Trophoblast cell (in vitro differentiated cells and primary cell): ENCODE data around the gene PHTF1.

Source experiments
- DNase-seq, 2 donors: peaks; one replicate each; pipeline ENCODE4 v3.0.0-alpha.2; 2016
- H2AFZ ChIP-seq: 2 replicates; pipeline ENCODE4 v1.6.1; 2013; ENCODE audit warnings: low read length, moderate library complexity, mild to moderate bottlenecking; ENCODE audit not compliant: insufficient read depth, poor library complexity
- H2AK5ac ChIP-seq: 2 replicates; pipeline ENCODE4 v1.6.1; 2013; ENCODE audit warnings: mild to moderate bottlenecking, low read length
- H2BK120ac ChIP-seq: 2 replicates; pipeline ENCODE4 v1.6.1; 2013; ENCODE audit warnings: low read length, mild to moderate bottlenecking, moderate library complexity; ENCODE audit not compliant: insufficient read depth, poor library complexity
- H2BK12ac ChIP-seq: 2 replicates; pipeline ENCODE4 v1.6.1; 2013; ENCODE audit warnings: mild to moderate bottlenecking, low read length, moderate library complexity
- H2BK5ac ChIP-seq: 2 replicates; pipeline ENCODE4 v1.6.1; 2013; ENCODE audit warnings: low read length, low read depth, moderate library complexity, mild to moderate bottlenecking; ENCODE audit not compliant: poor library complexity
- H3K14ac ChIP-seq: 2 replicates; pipeline ENCODE4 v1.6.1; 2013; ENCODE audit warnings: mild to moderate bottlenecking, low read length
- H3K18ac ChIP-seq: 2 replicates; pipeline ENCODE4 v1.6.1; 2013; ENCODE audit warnings: mild to moderate bottlenecking, low read length
- H3K23ac ChIP-seq: 2 replicates; pipeline ENCODE4 v1.6.1; 2013; ENCODE audit warnings: low read length
- H3K27ac ChIP-seq: 2 replicates; pipeline ENCODE4 v1.5.1; 2013; ENCODE audit warnings: low read depth, mild to moderate bottlenecking, inconsistent platforms, low read length, moderate library complexity
- H3K27me3 ChIP-seq: 2 replicates; pipeline ENCODE4 v1.6.1; 2013; ENCODE audit warnings: inconsistent platforms, mild to moderate bottlenecking, low read length, moderate library complexity; ENCODE audit not compliant: insufficient read depth
- H3K36me3 ChIP-seq, 2 experiments: 1 replicate in 1 of 2; 2 replicates in 1 of 2; pipeline ENCODE4 v1.6.1; 2013; ENCODE audit warnings: low read length in 2 of 2, mild to moderate bottlenecking in 2 of 2, moderate library complexity in 1 of 2; ENCODE audit not compliant: insufficient read depth in 2 of 2, control insufficient read depth in 1 of 2
- H3K4ac ChIP-seq: 2 replicates; pipeline ENCODE4 v1.6.1; 2013; ENCODE audit warnings: low read depth, mild to moderate bottlenecking, low read length, moderate library complexity
- H3K4me1 ChIP-seq, 2 experiments: 1 replicate in 1 of 2; 2 replicates in 1 of 2; pipeline ENCODE4 v1.6.1; 2013; ENCODE audit warnings: low read length in 2 of 2, mild to moderate bottlenecking in 2 of 2, moderate library complexity in 1 of 2; ENCODE audit not compliant: insufficient read depth in 2 of 2, control insufficient read depth in 1 of 2
- H3K4me2 ChIP-seq: 2 replicates; pipeline ENCODE4 v1.6.1; 2013; ENCODE audit warnings: inconsistent platforms, mild to moderate bottlenecking, low read length, moderate library complexity
- H3K4me3 ChIP-seq: 2 replicates; pipeline ENCODE4 v1.5.1; 2013; ENCODE audit warnings: mild to moderate bottlenecking, low read depth, low read length, inconsistent platforms
- H3K79me1 ChIP-seq: one replicate; pipeline ENCODE4 v1.6.1; 2013; ENCODE audit warnings: low read length
- H3K79me2 ChIP-seq: 2 replicates; pipeline ENCODE4 v1.6.1; 2013; ENCODE audit warnings: low read length, mild to moderate bottlenecking; ENCODE audit not compliant: control insufficient read depth, insufficient read depth, poor library complexity
- H3K9ac ChIP-seq: 2 replicates; pipeline ENCODE4 v1.6.1; 2013; ENCODE audit warnings: mild to moderate bottlenecking, low read length
- H3K9me3 ChIP-seq: 2 replicates; pipeline ENCODE4 v1.6.1; 2013; ENCODE audit warnings: low read depth, mild to moderate bottlenecking, control low read depth, inconsistent platforms, low read length; ENCODE audit not compliant: insufficient read depth
- H4K12ac ChIP-seq: 2 replicates; pipeline ENCODE4 v1.6.1; 2013; ENCODE audit warnings: low read depth, mild to moderate bottlenecking, low read length, moderate library complexity
- H4K8ac ChIP-seq: 2 replicates; pipeline ENCODE4 v1.6.1; 2013; ENCODE audit warnings: low read depth, mild to moderate bottlenecking, low read length, moderate library complexity
- H4K91ac ChIP-seq: one replicate; pipeline ENCODE4 v1.6.1; 2013; ENCODE audit warnings: low read depth, mild to moderate bottlenecking, low read length, moderate library complexity
- WGBS: extraction: QIAGEN DNeasy Blood & Tissue Kit; methylation state at CpG from one replicate; pipeline ENCODE4 v1.1.7; 2013; ENCODE audit warnings: missing lambda C conversion rate; ENCODE audit not compliant: insufficient read length, insufficient coverage; ENCODE audit errors: extremely low coverage; 5-methylcytosine and 5-hydroxymethylcytosine counted together

Gene PHTF1

GRCh38 chr1:113749402-113749801 lies 9.9 kb downstream of the PHTF1 start:
- H3K27ac ChIP-seq, result no peak overlapping the region
- H3K36me3 ChIP-seq, result peaks cover 8 to 13% of the 10 kb centered on the region in 2 experiments
- no peak overlapping the region for H3K4me3 ChIP-seq
- H3K27me3 ChIP-seq, result no peaks in the 10 kb centered on the region
- H2BK12ac ChIP-seq, result no peak overlapping the region
- no peak overlapping the region for H3K4ac ChIP-seq
- H3K79me1 ChIP-seq, result no peaks in the 10 kb centered on the region
- H4K12ac ChIP-seq, result no peak overlapping the region
- no peak for DNase-seq
- no peak overlapping the region for H3K23ac ChIP-seq
- no CpG with 5 or more reads among the region's 3 CpGs for WGBS
- no peak overlapping the region for H4K8ac ChIP-seq
- H2BK120ac ChIP-seq, result no peak overlapping the region
- no peak overlapping the region for H2AFZ ChIP-seq
- no peak overlapping the region for H4K91ac ChIP-seq
- H2AK5ac ChIP-seq, result no peak overlapping the region
- H3K4me2 ChIP-seq, result no peak overlapping the region
- no peak overlapping the region for H3K18ac ChIP-seq
- peaks cover 2% of the 10 kb centered on the region for H3K79me2 ChIP-seq
- no peaks in the 10 kb centered on the region for H3K9me3 ChIP-seq
- H3K4me1 ChIP-seq, result peaks cover 0 to 2% of the 10 kb centered on the region in 2 experiments
- no peak overlapping the region for H2BK5ac ChIP-seq
- no peak overlapping the region for H3K9ac ChIP-seq
- no peak overlapping the region for H3K14ac ChIP-seq

GRCh38 chr1:113747376-113747775 lies 11.9 kb downstream of the PHTF1 start:
- Histone ChIP-seq H3K79me2 (peaks cover 2% of the 10 kb centered on the region), H3K9me3 (no peaks in the 10 kb centered on the region), H2BK120ac (no peak overlapping the region), H3K9ac (no peak overlapping the region), H3K27me3 (no peaks in the 10 kb centered on the region), H3K4me2 (no peak overlapping the region), H3K14ac (no peak overlapping the region), H3K23ac (no peak overlapping the region), H3K4me1 (peaks cover 0 to 2% of the 10 kb centered on the region in 2 experiments), H3K4ac (no peak overlapping the region), H2AFZ (no peak overlapping the region), H3K79me1 (no peaks in the 10 kb centered on the region), H4K8ac (no peak overlapping the region), H3K27ac (no peak overlapping the region), H4K91ac (no peak overlapping the region), H3K4me3 (no peak overlapping the region), H2BK12ac (no peak overlapping the region), H2AK5ac (no peak overlapping the region), H3K36me3 (peaks cover 5 to 6% of the 10 kb centered on the region in 2 experiments), H2BK5ac (no peak overlapping the region), H3K18ac (no peak overlapping the region), H4K12ac (no peak overlapping the region)
- DNase-seq, result peak in 1 of 2 donors; percentile 25
- no CpG with 5 or more reads among the region's 1 CpG for WGBS

- Histone ChIP-seq H3K27ac (no peak overlapping the region), H3K4me3 (no peak overlapping the region), H3K4me1 (peaks cover 0 to 2% of the 10 kb centered on the region in 2 experiments), H4K12ac (no peak overlapping the region), H2AK5ac (no peak overlapping the region), H2BK5ac (no peak overlapping the region), H4K91ac (no peak overlapping the region), H3K4ac (no peak overlapping the region), H3K79me1 (no peaks in the 10 kb centered on the region), H3K36me3 (peaks cover 6 to 7% of the 10 kb centered on the region in 2 experiments), H3K18ac (no peak overlapping the region), H3K14ac (no peak overlapping the region), H3K79me2 (peaks cover 2% of the 10 kb centered on the region), H3K9ac (no peak overlapping the region), H2AFZ (no peak overlapping the region), H4K8ac (no peak overlapping the region), H2BK120ac (no peak overlapping the region), H3K4me2 (no peak overlapping the region), H3K23ac (no peak overlapping the region), H2BK12ac (no peak overlapping the region), H3K9me3 (no peaks in the 10 kb centered on the region), H3K27me3 (no peaks in the 10 kb centered on the region)
- no CpG with 5 or more reads among the region's 3 CpGs for WGBS
- DNase-seq, result no peak
Observed at GRCh38 chr1:113745425-113745824, 13.9 kb downstream of the PHTF1 start.

- no peak for DNase-seq
- no peak overlapping the region for H2BK120ac ChIP-seq
- H2AK5ac ChIP-seq, result no peak overlapping the region
- H2BK12ac ChIP-seq, result no peak overlapping the region
- no peak overlapping the region for H4K91ac ChIP-seq
- H3K18ac ChIP-seq, result no peak overlapping the region
- H3K27me3 ChIP-seq, result no peaks in the 10 kb centered on the region
- no peak overlapping the region for H3K4me2 ChIP-seq
- no peak overlapping the region for H4K12ac ChIP-seq
- no peak overlapping the region for H3K9ac ChIP-seq
- no peak overlapping the region for H2BK5ac ChIP-seq
- H4K8ac ChIP-seq, result no peak overlapping the region
- no peak overlapping the region for H3K14ac ChIP-seq
- H2AFZ ChIP-seq, result no peak overlapping the region
- no peak overlapping the region for H3K27ac ChIP-seq
- no peak overlapping the region for H3K4me3 ChIP-seq
- no peak overlapping the region for H3K4ac ChIP-seq
- no peaks in the 10 kb centered on the region for H3K9me3 ChIP-seq
- H3K4me1 ChIP-seq, result peaks cover 0 to 2% of the 10 kb centered on the region in 2 experiments
- H3K36me3 ChIP-seq, result peaks cover 4 to 6% of the 10 kb centered on the region in 2 experiments
- no peak overlapping the region for H3K23ac ChIP-seq
- peaks cover 2% of the 10 kb centered on the region for H3K79me2 ChIP-seq
- WGBS, result no CpG with 5 or more reads among the region's 1 CpG
- no peaks in the 10 kb centered on the region for H3K79me1 ChIP-seq
Observed at GRCh38 chr1:113744114-113744513, 15.2 kb downstream of the PHTF1 start.
